GM21381 (cell line): ENCODE data around the gene TTC28.
"Not testable (repeated sequence)": the region's sequence is repeated elsewhere in the genome, so short reads cannot be mapped to it uniquely, and the experiment has no call there.

Experiments used
- ATAC-seq: cut with Tn5 transposase; IDR thresholded peaks from one replicate; pipeline ENCODE4 v1.9.1; 2021; ENCODE audit warnings: mild to moderate bottlenecking, moderate library complexity; ENCODE audit not compliant: unreplicated experiment

Gene TTC28

DNA sequence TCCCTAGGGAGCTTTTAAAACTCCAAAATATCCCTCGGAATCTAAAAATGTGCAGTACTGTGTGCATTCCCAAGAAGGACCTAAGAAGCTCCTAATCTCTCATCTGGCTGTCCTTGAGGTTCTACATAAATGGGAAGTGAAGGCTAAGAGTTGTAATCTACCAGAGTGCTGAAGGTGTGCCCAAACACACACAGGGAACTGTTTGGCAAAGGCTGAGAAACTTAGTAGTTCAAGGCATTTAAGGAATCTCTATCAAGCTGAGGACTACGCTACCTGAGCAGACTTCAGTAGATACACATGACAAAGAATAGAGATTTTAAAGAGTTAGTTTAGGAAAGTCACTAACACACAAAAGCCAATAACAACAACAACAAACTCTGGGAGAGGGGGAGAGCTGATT, 71.1 kb downstream of the TTC28 start:
- ATAC-seq = no peak

DNA sequence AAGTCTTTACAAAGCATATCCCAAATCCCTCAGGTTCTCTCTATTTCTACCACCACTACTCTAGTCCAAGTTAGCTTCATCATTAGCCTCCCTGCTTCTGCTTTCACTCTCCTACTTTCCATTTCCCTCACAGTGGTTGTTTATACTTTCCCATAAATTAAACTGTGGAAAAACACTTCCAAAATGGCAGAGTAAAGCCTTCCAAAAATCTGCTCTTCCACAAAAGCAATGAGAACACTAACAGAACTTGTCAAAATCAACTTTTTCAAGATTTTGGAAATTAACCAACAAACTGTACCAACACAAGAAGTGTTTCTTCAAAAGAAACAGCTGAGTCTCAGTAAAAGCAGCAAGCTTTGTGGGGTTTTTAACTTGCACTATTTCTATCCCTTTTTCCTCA, 71.8 kb downstream of the TTC28 start:
- no peak for ATAC-seq

DNA sequence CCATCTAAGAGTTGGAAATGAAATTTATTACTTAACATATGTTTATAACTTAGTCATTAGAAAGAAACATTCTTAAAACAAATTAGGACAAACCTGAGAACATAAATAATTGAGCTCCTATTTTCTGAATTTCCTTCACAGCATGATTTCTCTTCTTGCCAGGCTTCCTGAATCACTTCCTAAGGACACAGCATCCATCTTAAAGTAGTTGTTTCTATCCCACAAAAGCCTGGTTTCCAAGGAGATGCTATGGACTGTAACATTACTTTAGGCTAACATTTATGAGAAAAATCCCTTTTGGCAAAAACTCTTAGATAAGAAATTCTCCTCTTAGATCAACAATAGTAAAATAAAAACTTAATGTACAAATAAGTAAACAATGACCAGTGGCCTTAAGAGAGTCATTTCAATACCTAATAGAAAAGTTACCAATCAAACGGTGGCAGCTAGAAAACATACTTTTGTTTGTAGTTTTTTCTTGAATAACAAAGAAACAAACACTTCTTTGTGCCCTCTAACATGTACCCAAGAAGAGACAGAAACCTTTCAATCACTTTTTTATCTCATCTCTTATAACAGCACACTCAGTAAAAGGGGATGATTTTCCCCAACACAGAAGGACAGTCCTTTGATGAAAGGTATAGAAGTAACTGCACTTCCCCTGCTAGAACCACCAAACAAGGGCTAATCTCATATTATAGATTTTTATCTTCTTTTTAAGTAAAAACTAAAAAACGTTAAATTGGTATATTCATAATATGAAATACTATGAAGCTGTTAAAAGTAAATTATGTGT, 74.5 kb downstream of the TTC28 start:
- no peak for ATAC-seq

DNA sequence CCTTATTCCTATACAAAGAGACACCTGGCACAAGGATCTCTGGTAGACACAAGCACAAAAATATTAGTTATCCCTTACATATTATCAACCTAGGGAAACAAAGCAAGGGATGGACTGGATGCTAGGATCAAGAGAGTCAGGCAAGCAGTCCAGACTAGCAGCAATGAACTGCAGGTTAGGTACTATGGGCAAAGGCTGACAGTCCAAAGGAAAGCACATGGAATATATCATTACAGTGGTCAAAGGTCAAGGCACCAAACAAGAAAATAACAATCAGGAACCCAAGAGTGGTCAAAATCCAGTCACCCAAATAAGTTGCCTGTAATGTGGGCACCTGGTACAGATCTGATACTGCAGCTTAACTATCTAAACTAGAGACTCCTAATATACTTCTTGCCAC, 77.7 kb downstream of the TTC28 start:
- ATAC-seq = no peak

DNA sequence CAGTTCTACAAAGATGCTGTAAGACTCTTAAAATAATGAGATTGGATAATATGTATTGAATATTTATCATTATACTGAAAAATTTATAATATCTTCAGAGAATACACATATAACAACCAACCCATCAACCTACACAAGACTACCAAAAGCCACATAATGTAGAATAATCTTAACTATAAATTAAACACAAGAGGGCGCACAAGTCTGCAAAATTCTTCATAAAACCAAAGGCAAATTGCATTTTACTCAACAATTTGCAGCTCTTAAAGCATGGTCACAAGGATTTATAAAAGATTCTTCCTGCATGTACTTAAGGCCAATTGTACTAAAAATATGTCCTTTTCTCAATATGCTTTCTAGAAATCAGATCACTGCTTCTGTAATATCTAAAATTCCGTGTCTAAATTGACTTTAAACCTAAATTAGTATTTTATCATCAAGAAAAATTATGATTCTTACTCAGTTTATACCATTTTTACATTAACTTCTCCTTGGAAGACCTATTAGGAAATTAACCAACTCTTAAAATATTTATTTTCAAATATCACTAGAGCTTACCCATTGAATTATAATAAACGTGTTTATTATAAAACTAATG, 79.0 kb downstream of the TTC28 start:
- no peak for ATAC-seq

DNA sequence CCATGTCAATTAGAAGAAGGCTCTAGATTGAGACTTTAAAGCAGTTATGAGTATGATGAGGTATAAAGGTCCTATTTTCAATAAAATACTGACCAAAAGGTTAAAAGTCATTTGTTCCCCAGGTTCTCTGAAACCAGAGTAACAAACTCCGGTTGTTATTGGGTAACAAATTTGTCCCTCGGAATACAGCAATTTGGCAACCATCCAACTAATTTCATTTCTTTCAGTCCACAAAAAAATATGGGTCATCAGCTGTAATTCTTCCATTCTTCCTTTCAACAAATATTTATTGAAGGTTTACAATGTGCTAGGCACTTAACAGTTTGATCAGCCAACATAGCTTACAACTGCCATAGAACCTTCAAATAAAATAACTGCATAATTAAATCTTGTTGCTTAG, 79.9 kb downstream of the TTC28 start:
- no peak for ATAC-seq

DNA sequence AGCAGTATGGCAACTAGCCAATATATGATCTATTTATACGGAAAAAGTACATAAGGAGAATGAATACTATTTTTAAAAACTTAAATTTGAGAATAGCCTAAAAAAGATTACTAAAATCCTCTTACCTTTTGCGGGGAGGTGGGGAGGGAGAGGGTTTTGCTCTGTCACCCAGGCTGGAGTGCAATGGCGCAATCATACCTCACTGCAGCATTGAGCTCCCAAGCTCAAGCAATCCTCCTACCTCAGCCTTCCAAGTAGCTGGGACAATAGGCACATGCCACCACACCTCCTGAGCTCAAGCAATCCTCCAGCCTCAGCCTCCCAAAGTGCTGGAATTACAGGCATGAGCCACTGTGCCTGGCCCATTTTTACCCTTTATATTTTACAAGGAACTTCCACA, 82.0 kb downstream of the TTC28 start:
- no peak for ATAC-seq

DNA sequence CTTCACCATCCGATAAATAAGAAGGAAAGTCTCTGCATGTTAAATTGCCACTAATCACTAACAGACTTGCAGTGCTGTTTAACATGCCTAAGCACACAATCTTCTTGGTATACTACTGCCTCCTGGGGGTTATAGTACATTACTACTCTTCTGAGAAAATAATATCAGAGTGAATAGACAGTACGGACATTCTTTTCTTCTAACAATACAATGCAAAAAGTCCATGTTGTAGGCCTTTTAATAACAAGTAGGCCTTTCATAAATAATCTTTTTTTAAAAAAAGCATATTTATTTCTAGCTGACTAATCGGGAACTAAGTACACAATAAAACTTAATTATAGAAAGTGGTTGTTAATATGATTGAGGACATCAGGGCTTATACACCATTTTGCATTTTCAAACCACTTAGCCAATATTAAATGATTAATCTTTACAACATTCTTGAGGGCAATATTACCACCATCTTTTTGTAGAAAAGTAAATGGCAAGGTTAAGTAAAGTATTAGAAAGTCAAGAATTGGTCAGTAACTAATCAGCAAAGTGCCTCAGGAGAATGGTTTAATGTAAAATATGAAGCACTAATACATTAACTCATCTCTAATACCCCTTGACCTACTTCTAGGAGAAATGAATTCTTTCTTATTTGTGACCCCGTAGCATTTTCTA, 84.7 kb downstream of the TTC28 start:
- ATAC-seq = no peak

DNA sequence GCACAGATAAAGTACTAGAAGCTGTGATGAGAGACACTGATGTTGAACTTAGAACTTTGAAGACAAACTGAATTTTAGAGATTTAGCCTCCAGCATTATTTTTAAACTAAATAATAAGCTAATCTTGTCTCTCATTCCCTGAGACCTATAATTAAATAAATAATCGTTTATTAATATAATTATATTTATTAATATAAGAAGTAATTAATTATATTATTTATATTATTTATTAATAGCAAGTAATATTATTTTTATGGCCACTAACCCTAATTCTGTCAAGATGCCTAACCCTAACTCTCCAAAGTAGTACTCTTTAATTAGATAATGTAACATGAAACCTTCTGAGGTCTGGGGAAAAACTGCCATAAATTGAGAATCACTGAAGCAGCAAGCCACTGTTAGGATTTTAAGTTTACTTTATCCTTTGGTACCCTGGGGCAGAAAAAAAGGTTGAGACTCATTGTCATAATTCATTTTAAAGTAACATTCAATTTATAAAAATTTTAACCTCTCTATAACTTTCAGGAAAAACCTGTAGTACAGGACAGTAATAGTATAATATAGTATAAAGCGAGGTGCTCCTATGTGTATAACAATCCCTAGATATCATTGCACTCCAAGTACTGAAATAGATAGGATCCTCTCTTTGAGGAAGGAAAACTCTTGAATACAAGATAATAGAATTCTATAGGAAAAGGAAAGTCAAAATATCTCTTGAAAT, 85.4 kb downstream of the TTC28 start:
- no peak for ATAC-seq

DNA sequence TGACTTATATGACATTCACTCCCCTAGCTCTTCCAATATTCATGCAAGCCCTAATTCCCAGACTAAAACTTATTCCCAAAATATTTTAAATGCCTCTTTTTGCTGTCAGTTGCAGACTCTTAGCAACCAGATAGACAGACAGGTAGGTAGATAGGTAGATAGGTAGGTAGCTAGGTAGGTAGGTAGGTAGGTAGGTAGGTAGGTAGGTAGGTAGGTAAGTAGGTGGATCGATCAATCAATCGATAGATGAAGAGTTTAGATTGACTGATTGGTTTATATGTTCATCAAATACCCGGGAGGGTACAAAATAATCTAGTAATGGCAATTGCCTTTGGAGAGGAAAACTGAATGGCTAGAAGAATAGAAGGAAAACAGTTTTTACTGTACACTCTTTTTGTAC, 86.3 kb downstream of the TTC28 start:
- ATAC-seq = no peak

DNA sequence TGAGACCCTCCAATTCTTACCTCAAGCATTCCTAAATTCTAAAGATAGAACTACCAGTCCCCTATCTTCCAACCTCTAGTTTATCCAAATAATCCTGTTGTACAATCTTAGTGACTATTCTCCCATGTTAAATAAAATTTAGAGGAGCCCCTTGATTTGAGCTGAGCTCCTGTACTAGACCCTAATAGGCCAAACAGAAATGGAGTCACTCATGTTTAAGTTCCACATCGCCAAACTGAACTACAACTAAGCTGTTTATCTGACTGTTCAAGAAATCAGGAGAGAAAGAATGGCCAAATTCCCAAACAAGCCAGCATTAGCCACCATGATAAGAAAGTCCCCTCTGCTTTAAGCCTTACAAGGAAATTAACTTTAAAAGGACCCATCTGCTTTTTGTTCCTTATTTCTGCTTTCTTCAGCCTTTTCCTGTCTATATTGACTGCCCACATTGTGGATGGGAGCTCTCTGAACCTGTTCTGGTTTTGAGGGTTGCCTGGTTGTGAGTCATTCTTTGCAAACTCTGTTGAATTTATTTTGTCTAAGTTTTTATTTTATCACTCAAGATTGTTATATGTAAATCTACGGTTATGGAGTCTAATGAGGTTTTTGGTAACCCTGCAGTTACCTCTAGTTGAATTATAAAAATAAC, 90.4 kb downstream of the TTC28 start:
- no peak for ATAC-seq

DNA sequence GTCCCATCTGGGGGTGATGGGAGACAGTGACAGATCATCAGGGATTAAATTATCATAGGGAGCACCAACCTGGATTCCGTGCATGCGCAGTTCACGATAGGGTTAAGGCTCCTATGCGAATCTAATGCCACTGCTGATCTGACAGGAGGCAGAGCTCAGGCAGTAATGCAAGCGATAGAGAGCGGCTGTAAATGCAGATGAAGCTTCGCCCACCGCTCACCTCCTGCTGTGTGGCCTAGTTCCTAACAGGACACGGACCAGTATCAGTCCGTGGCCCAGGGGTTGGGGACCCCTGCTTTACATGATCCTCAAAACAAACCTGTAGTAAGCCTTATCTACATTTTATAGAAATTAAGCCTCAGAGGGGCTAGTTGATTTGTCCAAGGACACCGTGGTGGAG, 94.3 kb downstream of the TTC28 start:
- no peak for ATAC-seq

DNA sequence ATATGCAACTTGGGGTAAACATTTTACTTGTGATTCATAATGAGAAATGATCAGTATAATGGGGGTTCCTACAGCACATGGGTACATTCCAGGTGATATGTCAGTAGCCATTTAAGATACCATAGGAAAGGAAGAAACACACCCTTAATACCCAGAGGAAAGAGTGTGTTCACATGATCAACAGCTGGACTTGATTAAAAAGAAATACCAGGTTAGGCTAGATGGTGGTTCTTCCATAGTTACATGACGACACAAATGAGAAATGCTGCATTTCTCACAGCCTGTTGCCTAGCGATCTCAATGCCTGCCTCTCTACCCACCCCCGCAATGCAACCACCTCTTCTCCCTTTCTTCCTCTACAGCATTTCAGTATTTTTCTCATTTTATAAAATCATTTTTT, 96.8 kb downstream of the TTC28 start:
- ATAC-seq = no peak

DNA sequence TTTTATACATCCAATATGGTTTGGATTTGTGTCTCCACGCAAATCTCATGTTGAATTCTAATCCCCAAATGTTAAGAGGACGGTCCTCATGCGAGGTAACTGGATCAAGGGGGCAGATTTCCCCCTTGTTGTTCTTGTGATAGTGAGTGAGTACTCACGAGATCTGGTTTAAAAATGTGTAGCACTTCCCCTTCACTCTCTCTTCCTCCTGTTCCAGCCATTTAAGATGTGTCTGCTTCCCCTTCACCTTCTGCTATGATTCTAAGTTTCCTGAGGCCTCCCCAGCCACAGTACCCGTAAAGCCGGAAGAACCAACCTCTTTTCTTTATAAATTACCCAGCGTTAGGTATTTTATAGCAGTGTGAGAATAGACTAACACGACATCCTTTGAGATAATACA, 98.6 kb downstream of the TTC28 start:
- no peak for ATAC-seq

DNA sequence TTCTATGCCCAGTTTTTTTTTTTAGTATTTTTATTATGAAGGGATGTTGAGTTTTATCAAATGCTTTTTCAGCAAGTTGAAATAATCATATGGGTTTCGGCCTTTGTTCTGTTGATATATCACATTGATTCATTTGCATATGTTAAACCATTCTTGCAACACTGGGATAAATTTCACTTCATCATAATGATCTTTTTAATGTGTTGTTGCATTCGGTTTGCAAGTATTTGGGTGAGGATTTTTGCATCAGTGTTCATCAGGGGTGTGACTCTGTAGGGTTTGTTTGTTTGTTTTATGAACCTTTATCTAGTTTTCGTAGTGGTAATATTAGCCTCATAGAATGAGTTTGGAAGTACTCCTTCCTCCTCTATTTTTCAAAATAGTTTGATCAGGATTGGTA, 103.5 kb downstream of the TTC28 start:
- ATAC-seq = no peak

DNA sequence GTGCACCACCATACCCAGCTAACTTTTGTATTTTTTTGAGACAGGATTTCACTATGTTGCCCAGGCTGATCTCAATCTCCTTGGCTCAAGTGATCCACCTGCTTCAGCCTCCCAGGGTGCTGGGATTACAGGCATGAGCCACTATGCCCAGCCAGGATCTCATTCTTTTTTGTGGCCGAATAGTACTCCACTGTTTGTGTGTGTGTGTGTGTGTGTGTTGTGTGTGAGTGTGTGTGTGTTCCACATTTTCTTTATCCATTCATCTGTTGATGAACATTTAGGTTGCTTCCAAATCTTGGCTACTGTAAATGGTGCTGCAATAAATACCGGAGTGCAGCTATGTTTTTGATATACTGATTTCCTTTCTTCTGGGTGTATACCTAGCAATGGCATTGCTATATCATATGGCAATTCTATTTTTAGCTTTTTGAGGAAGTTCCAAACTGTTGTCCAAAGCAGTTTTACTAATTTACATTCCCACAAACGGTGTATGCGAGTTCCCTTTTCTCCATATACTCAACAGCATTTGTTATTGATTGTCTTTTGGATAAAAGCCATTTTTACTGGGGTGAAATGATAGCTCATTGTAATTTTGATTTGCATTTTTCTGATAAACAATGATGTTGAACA, 105.4 kb downstream of the TTC28 start:
- no peak for ATAC-seq

DNA sequence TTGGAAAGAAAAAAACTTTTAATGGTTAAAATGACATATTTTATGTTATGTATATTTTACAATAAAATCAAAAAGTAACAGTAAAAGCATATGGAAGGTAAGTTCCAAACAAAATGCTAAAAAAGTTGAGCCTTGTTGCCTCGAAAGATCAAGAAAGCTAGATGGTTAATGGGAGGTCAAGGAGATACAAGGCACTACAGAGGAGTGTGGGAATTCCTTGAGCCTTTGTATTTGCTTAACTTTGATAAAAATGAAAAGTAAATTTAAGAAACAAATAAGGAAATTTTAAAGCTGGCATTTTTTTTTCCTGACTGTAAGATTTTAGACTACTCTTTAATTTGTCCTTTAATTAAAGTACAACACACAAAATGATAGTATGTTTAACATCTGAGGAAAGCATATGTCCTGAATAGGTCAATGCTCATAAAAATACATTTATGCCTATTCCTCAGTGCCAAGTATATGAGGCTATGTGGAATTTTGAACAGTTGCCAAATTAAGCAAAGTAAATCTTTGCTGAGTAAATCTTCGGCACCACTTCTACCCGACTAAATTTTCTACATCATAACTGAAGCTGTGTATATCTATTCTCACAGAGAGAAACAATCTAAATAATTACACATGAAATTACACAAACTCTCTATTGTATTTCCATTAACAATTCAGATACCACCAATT, 108.8 kb downstream of the TTC28 start:
- no peak for ATAC-seq

DNA sequence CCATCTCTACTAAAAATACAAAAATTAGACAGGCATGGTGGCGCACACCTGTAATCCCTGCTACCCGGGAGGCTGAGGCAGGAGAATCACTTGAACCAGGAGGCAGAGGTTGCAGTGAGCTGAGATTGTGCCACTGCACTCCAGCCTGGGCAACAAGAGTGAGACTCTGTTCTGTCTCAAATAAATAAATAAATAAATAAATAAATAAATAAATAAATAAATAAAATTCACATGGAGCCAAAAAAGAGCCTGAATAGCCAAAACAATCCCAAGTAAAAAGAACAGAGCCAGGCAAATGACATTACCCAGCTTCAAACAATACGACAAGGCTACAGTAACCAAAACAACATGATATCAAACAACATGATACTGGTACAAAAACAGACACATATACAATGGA, 110.7 kb downstream of the TTC28 start:
- ATAC-seq = not testable (repeated sequence)

DNA sequence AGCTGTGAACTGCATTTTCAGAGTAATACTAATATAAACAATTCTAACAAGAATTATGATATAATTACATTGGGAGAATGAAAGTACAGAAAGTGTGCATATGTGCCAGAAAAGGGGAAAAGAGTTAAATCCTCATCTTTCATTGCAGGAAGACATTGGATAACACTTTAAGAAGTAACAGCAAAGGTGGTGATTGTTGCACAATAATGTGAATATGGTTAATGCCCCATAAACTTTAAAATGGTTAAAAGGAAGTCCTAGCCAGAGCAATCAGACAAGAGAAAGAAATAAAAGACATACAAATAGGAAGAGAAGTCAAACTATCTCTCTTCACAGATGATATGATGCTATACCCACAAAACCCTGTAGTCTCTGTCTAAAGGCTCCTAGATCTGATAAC, 111.5 kb downstream of the TTC28 start:
- ATAC-seq = no peak

DNA sequence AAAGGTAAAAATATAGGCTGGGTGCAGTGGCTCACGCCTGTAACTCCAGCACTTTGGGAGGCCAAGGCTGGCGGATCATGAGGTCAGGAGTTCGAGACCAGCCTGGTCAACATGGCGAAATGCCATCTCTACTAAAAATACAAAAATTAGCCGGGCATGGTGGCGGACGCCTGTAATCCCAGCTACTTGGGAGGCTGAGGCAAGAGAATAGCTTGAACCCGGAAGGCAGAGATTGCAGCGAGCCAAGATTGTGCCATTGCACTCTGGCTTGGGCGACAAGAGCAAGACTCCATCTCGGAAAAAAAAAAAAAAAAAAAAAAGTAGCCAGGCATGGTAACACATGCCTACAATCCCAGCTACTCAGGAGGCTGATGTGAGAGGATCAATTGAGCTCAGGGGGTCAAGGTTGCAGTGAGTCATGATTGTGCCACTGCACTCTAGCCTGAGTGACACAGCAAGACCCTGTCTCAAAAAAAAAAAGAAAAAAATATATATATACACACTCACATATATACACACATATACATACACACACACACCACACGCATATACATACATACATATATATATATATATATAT, 112.6 kb downstream of the TTC28 start:
- ATAC-seq = not testable (repeated sequence)
